Amniotic stem cell (primary cell): ENCODE measurements around the gene B3GNT8.
"Not testable (repeated sequence)": the region's sequence is repeated elsewhere in the genome, so short reads cannot be mapped to it uniquely, and the experiment has no call there.

Experiments
- DNase-seq: peaks from one replicate; lab custom pipeline; 2025; lab: John Stamatoyannopoulos, UW

Gene B3GNT8

GRCh38 chr19:41426952-41427646 lies at the start of gene B3GNT8:
B3GNT8 (minus strand) TSS chr19:41427374; CDS start chr19:41426778, 596 bp downstream.
- no peak for DNase-seq

GRCh38 chr19:41476583-41476982 lies 49.4 kb upstream of the B3GNT8 start:
- no peak for DNase-seq

GRCh38 chr19:41463257-41464256 lies 36.4 kb upstream of the B3GNT8 start:
- not testable (repeated sequence) for DNase-seq

- no peak for DNase-seq
Observed at GRCh38 chr19:41462497-41462896, 35.3 kb upstream of the B3GNT8 start.

GRCh38 chr19:41457241-41457640 lies 30.1 kb upstream of the B3GNT8 start:
- no peak for DNase-seq

GRCh38 chr19:41456342-41456918 lies 29.3 kb upstream of the B3GNT8 start:
- no peak for DNase-seq

- DNase-seq, result no peak
Observed at GRCh38 chr19:41455936-41456335, 28.8 kb upstream of the B3GNT8 start.

GRCh38 chr19:41452584-41453275 lies 25.6 kb upstream of the B3GNT8 start:
- no peak for DNase-seq

- DNase-seq, result no peak
Observed at GRCh38 chr19:41449865-41450178, 22.6 kb upstream of the B3GNT8 start.

- DNase-seq, result no peak
Observed at GRCh38 chr19:41449079-41449864, 22.1 kb upstream of the B3GNT8 start.

GRCh38 chr19:41447732-41448332 lies 20.7 kb upstream of the B3GNT8 start:
- no peak for DNase-seq

GRCh38 chr19:41445575-41445974 lies 18.4 kb upstream of the B3GNT8 start:
- no peak for DNase-seq

- DNase-seq, result no peak
Observed at GRCh38 chr19:41443813-41444455, 16.8 kb upstream of the B3GNT8 start.

- no peak for DNase-seq
Observed at GRCh38 chr19:41442473-41443355, 15.5 kb upstream of the B3GNT8 start, which contains the start of gene ERICH4. ERICH4 (plus strand) TSS chr19:41443156; CDS start chr19:41443170, 14 bp downstream.

GRCh38 chr19:41441321-41441945 lies 14.3 kb upstream of the B3GNT8 start:
- no peak for DNase-seq

- DNase-seq, result peak; percentile 94
Observed at GRCh38 chr19:41439441-41440222, 12.5 kb upstream of the B3GNT8 start, which contains the start of gene DMAC2. DMAC2 (minus strand) TSS chr19:41439912; CDS start chr19:41439899, 13 bp downstream.

GRCh38 chr19:41437944-41438574 lies 10.9 kb upstream of the B3GNT8 start:
- no peak for DNase-seq

- no peak for DNase-seq
Observed at GRCh38 chr19:41436674-41436951, 9.4 kb upstream of the B3GNT8 start.
